GM12878 (cell line): ENCODE data around the gene UIMC1. TPM values are rescaled to one million over a fixed set of nuclear protein-coding genes. Genes with fewer than 3 reads are reported as not detected.

Source experiments
- ATAC-seq: fragments of 200-7000 bp; cut with Tn5 transposase; 3 replicates; pipeline ENCODE4 v1.9.1; 2020; ENCODE audit warnings: mild to moderate bottlenecking, moderate library complexity
- BruUV-seq: library from RNA; stranded (reverse); fragments of 400-500 nt; replicated peaks from 2 replicates; lab custom pipeline; 2021; lab: Mats Ljungman, UMichigan
- CTCF ChIA-PET: fragments of 300-600 bp; sonication (Branson Sonifier 250); formaldehyde crosslinking; extraction: SDS; loops from one replicate; lab custom pipeline; 2021; ENCODE audit warnings: inconsistent platforms; lab: Yijun Ruan, JAX
- POLR2A ChIA-PET: fragments of 350-600 bp; formaldehyde crosslinking; extraction: SDS; loops from one replicate; lab custom pipeline; 2021; ENCODE audit warnings: inconsistent platforms; lab: Charles Lee
- RAD21 ChIA-PET: fragments of 300-600 bp; sonication (Branson Sonifier 250); formaldehyde crosslinking; loops from one replicate; lab custom pipeline; 2023; ENCODE audit warnings: antibody characterized with exemption; ENCODE audit not compliant: unreplicated experiment; lab: Charles Lee
- SMC1A ChIA-PET: fragments of 300-600 bp; sonication (Branson Sonifier 250); formaldehyde crosslinking; loops from one replicate; lab custom pipeline; 2023; ENCODE audit not compliant: unreplicated experiment, uncharacterized antibody; lab: Charles Lee
- DNase-seq: peaks from one replicate; pipeline ENCODE4 v3.0.0-alpha.2; 2011; ENCODE audit warnings: low read depth, low spot score
- FAIRE-seq: peaks from 3 replicates; lab custom pipeline; 2011; peaks lifted over from hg19 to GRCh38; lab: Jason Lieb, UNC
- H2AFZ ChIP-seq: 2 replicates; pipeline ENCODE4 v1.6.0; 2011; ENCODE audit warnings: low read depth, low read length, control low read depth; ENCODE audit not compliant: control insufficient read depth
- H3K27ac ChIP-seq: 2 replicates; pipeline ENCODE4 v1.5.1; 2011; ENCODE audit warnings: control low read depth; ENCODE audit not compliant: control insufficient read depth, insufficient read depth
- H3K27me3 ChIP-seq, 2 experiments: replicated peaks in 1 of 2; 2 replicates each; pipeline versions ENCODE4 v1.6.0 to v1.6.1; 2011; ENCODE audit warnings: low read length in 1 of 2; ENCODE audit not compliant: control insufficient read depth in 2 of 2, insufficient read depth in 2 of 2
- H3K36me3 ChIP-seq, 2 experiments: 2 replicates each; pipeline ENCODE4 v1.5.1; 2011; ENCODE audit warnings: low read length in 1 of 2; ENCODE audit not compliant: control insufficient read depth in 2 of 2, insufficient read depth in 2 of 2
- H3K4me1 ChIP-seq: 2 replicates; pipeline ENCODE4 v1.6.1; 2011; ENCODE audit warnings: mild to moderate bottlenecking, low read length, moderate library complexity, mixed read lengths; ENCODE audit not compliant: control insufficient read depth, insufficient read depth
- H3K4me2 ChIP-seq: 2 replicates; pipeline ENCODE4 v1.6.0; 2011; ENCODE audit warnings: control low read depth; ENCODE audit not compliant: control insufficient read depth, insufficient read depth
- H3K4me3 ChIP-seq: fragments of 200-600 bp; sonication (generic); 2 replicates; pipeline ENCODE4 v1.5.1; 2016
- H3K79me2 ChIP-seq: 2 replicates; pipeline ENCODE4 v1.6.0; 2011; ENCODE audit warnings: low read length; ENCODE audit not compliant: control insufficient read depth, insufficient read depth
- H3K9ac ChIP-seq: 2 replicates; pipeline ENCODE4 v1.8.0; 2011; ENCODE audit warnings: low read length, control low read depth, mixed read lengths; ENCODE audit not compliant: control insufficient read depth, insufficient read depth
- H3K9me3 ChIP-seq: replicated peaks from 3 replicates; pipeline ENCODE4 v1.5.1; 2011; ENCODE audit warnings: mild to moderate bottlenecking, low read length; ENCODE audit not compliant: control insufficient read depth, insufficient read depth
- H4K20me1 ChIP-seq: 2 replicates; pipeline ENCODE4 v1.6.0; 2011; ENCODE audit not compliant: control insufficient read depth, insufficient read depth
- BMI1 ChIP-seq: fragments of 450-650 bp; IDR thresholded peaks from 2 replicates; pipeline ENCODE4 v1.6.1; 2016; ENCODE audit warnings: mild to moderate bottlenecking, moderate library complexity, borderline replicate concordance
- EED ChIP-seq: sonication (generic); IDR thresholded peaks from 2 replicates; pipeline ENCODE4 v1.6.1; 2016; ENCODE audit warnings: antibody characterized with exemption, low read depth
- HDAC2 ChIP-seq: fragments of 200-600 bp; sonication (generic); IDR thresholded peaks from 2 replicates; pipeline ENCODE4 v1.6.1; 2017
- JUNB ChIP-seq: IDR thresholded peaks from 2 replicates; pipeline ENCODE4 v1.6.1; 2016; ENCODE audit warnings: antibody characterized with exemption, mild to moderate bottlenecking
- NR2F1 ChIP-seq: fragments of 450-650 bp; conservative IDR thresholded peaks from 2 replicates; pipeline ENCODE4 v1.6.1; 2017; ENCODE audit warnings: mild to moderate bottlenecking
- NRF1 ChIP-seq: conservative IDR thresholded peaks from 2 replicates; pipeline ENCODE4 v1.6.1; 2011; ENCODE audit warnings: mild to moderate bottlenecking, low read depth, low read length, improper control_type of control experiment
- RAD51 ChIP-seq: fragments of 450-650 bp; IDR thresholded peaks from 2 replicates; pipeline ENCODE4 v1.6.1; 2016; ENCODE audit warnings: moderate library complexity, mild to moderate bottlenecking, inconsistent platforms
- SMAD1 ChIP-seq: fragments of 450-650 bp; IDR thresholded peaks from 2 replicates; pipeline ENCODE4 v1.6.1; 2018; ENCODE audit warnings: mild to moderate bottlenecking, low read depth; ENCODE audit not compliant: partially characterized antibody
- STAT1 ChIP-seq: fragments of 450-650 bp; conservative IDR thresholded peaks from 2 replicates; pipeline ENCODE4 v1.6.1; 2014; ENCODE audit warnings: antibody characterized with exemption, mild to moderate bottlenecking
- TAF1 ChIP-seq: IDR thresholded peaks from 2 replicates; pipeline ENCODE4 v1.6.1; 2011; ENCODE audit warnings: mild to moderate bottlenecking, low read depth, low read length, borderline replicate concordance
- WGBS: methylation state at CpG from one replicate; pipeline ENCODE4 v1.1.6; 2016; ENCODE audit warnings: low lambda C conversion rate; ENCODE audit not compliant: insufficient replicate concordance, insufficient coverage; ENCODE audit errors: missing lambda C conversion rate; 5-methylcytosine and 5-hydroxymethylcytosine counted together
- in situ Hi-C: fragments of 300-500 bp; cut with MboI; formaldehyde crosslinking; loops from 9 replicates; pipeline ENCODE4 v1.14.3; 2018; ENCODE audit warnings: mixed read lengths
- intact Hi-C: fragments of 100-400 bp; cut with micrococcal nuclease; formaldehyde crosslinking; loops from one replicate; pipeline ENCODE4 v1.14.2; 2022; ENCODE audit not compliant: unreplicated experiment
- polyA plus RNA-seq, 11 experiments: library from polyadenylated mRNA; depleted of rRNA in 4 of 11; unstranded in 6 of 11; stranded (reverse) in 5 of 11; fragments of >200 nt; fragmentation: Nextera tagmentation in 4 of 11; fragmentation: Illumina TruSeq in 1 of 11; extraction: Ambion mirVana in 4 of 11; extraction: Trizol in 1 of 11; gene quantifications; 1 replicate in 1 of 11; 2 replicates in 10 of 11; pipeline versions ENCODE4 v1.2.1 to v1.2.3, GENCODE V29; 2011 to 2016; ENCODE audit warnings: inconsistent platforms in 2 of 11, missing spikeins in 2 of 11, low read depth in 1 of 11
- total RNA-seq, 4 experiments: library from RNA; depleted of rRNA in 3 of 4; stranded (reverse); fragments of >200 nt in 3 of 4; fragmentation: Illumina TruSeq in 1 of 4; extraction: Trizol in 1 of 4; gene quantifications; 2 replicates each; pipeline versions ENCODE4 v1.2.1 to v1.2.3, GENCODE V29; 2013 to 2021
- TF ChIP-seq, protein P1 (sequence below): fragments of 150-350 bp; IDR thresholded peaks from 2 replicates; pipeline ENCODE4 v1.6.1; 2016; ENCODE audit warnings: low read depth, low read length
- TF ChIP-seq, protein P2 (sequence below): IDR thresholded peaks from 2 replicates; pipeline ENCODE4 v1.6.1; 2011; ENCODE audit warnings: borderline replicate concordance, low read depth, mild to moderate bottlenecking, moderate library complexity, mixed read lengths, low read length; ENCODE audit not compliant: insufficient read depth; ENCODE audit errors: extremely low read length

UIMC1 gene
- total and polyA plus RNA-seq, 10 of the 15 experiments (the other 5 are each of a cell fraction or from before 2014, with no cell fraction given): 16.2 to 51.4 (median 32.7) TPM

GRCh38 chr5:176954050-176954449 is 52.5 kb downstream of the UIMC1 start:
- ChIA-PET RAD21 (no interaction called here), SMC1A (no interaction called here), POLR2A (no interaction called here), CTCF (interaction anchor here (1.5 kb wide), 1 partner anchor 12 kb away, joined by 3 read pairs; no protein-coding TSS in a partner anchor)
- H2AFZ ChIP-seq: no peak overlapping the region
- in situ Hi-C loops: no loop called here
- no peak overlapping the region for H3K9ac ChIP-seq
- H3K27me3 ChIP-seq: no peaks in the 10 kb centered on the region
- BruUV-seq: no TSS peak
- H3K79me2 ChIP-seq: no peaks in the 10 kb centered on the region
- H3K36me3 ChIP-seq: peaks cover 0 to 29% of the 10 kb centered on the region in 2 experiments
- DNase-seq (no peak), ATAC-seq (no peak), FAIRE-seq (no peak)
- WGBS: 100% methylated on average over 2 of the region's 2 CpGs
- no peaks in the 10 kb centered on the region for H4K20me1 ChIP-seq
- H3K27ac ChIP-seq: no peak overlapping the region
- H3K4me1 ChIP-seq: no peaks in the 10 kb centered on the region
- intact Hi-C loops: loop anchor here (10.0 kb wide), 1 partner anchor 139 kb away; the partner anchor contains the start of gene UNC5A
- no peaks in the 10 kb centered on the region for H3K9me3 ChIP-seq
- no peak overlapping the region for H3K4me2 ChIP-seq
- TF ChIP-seq BMI1 (no peak), TAF1 (no peak), SMAD1 (no peak), STAT1 (no peak), RAD51 (no peak), EED (no peak), NRF1 (no peak), JUNB (no peak), NR2F1 (no peak), HDAC2 (no peak)
- TF ChIP-seq, protein P1, sequence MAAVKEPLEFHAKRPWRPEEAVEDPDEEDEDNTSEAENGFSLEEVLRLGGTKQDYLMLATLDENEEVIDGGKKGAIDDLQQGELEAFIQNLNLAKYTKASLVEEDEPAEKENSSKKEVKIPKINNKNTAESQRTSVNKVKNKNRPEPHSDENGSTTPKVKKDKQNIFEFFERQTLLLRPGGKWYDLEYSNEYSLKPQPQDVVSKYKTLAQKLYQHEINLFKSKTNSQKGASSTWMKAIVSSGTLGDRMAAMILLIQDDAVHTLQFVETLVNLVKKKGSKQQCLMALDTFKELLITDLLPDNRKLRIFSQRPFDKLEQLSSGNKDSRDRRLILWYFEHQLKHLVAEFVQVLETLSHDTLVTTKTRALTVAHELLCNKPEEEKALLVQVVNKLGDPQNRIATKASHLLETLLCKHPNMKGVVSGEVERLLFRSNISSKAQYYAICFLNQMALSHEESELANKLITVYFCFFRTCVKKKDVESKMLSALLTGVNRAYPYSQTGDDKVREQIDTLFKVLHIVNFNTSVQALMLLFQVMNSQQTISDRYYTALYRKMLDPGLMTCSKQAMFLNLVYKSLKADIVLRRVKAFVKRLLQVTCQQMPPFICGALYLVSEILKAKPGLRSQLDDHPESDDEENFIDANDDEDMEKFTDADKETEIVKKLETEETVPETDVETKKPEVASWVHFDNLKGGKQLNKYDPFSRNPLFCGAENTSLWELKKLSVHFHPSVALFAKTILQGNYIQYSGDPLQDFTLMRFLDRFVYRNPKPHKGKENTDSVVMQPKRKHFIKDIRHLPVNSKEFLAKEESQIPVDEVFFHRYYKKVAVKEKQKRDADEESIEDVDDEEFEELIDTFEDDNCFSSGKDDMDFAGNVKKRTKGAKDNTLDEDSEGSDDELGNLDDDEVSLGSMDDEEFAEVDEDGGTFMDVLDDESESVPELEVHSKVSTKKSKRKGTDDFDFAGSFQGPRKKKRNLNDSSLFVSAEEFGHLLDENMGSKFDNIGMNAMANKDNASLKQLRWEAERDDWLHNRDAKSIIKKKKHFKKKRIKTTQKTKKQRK: no peak
- TF ChIP-seq, protein P2, sequence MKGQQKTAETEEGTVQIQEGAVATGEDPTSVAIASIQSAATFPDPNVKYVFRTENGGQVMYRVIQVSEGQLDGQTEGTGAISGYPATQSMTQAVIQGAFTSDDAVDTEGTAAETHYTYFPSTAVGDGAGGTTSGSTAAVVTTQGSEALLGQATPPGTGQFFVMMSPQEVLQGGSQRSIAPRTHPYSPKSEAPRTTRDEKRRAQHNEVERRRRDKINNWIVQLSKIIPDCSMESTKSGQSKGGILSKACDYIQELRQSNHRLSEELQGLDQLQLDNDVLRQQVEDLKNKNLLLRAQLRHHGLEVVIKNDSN: no peak
- H3K4me3 ChIP-seq: no peak overlapping the region
